Activated B cell treated with CpG ODN at 0.5 μM for 24 hours (primary cell): ENCODE measurements around the gene FAM162A. TPM values are rescaled to one million over a fixed set of nuclear protein-coding genes. Genes with fewer than 3 reads are reported as not detected.

ENCODE experiments used
- ATAC-seq: fragments of 200-7000 bp; cut with Tn5 transposase; one replicate; pipeline ENCODE4 v1.10.0; 2021; ENCODE audit warnings: low read depth, mild to moderate bottlenecking, moderate library complexity
- CTCF ChIA-PET: fragments of 350-600 bp; sonication (Branson Sonifier 250); formaldehyde crosslinking; loops from one replicate; lab custom pipeline; 2021; ENCODE audit warnings: antibody characterized with exemption; lab: Charles Lee
- POLR2A ChIA-PET: fragments of 350-600 bp; sonication (Branson Sonifier 250); formaldehyde crosslinking; loops from one replicate; lab custom pipeline; 2021; ENCODE audit warnings: antibody characterized with exemption; lab: Charles Lee
- DNase-seq: peaks from one replicate; pipeline ENCODE4 v3.0.0; 2022
- H3K27ac Mint-ChIP-seq: one replicate; pipeline ENCODE4 v1.8.0; 2020; ENCODE audit warnings: mixed read lengths
- H3K27me3 Mint-ChIP-seq: one replicate; pipeline ENCODE4 v1.8.0; 2021; ENCODE audit warnings: mixed read lengths
- H3K36me3 Mint-ChIP-seq: one replicate; pipeline ENCODE4 v1.8.0; 2021; ENCODE audit warnings: low read depth, mixed read lengths
- H3K4me1 Mint-ChIP-seq: one replicate; pipeline ENCODE4 v1.8.0; 2021; ENCODE audit warnings: mixed read lengths
- H3K4me3 Mint-ChIP-seq: one replicate; pipeline ENCODE4 v1.8.0; 2020; ENCODE audit warnings: mild to moderate bottlenecking, mixed read lengths
- H3K9me3 Mint-ChIP-seq: one replicate; pipeline ENCODE4 v1.8.0; 2020; ENCODE audit warnings: mixed read lengths
- intact Hi-C: fragments of 100-400 bp; cut with micrococcal nuclease; formaldehyde crosslinking; loops from one replicate; pipeline ENCODE4 v1.15.1; 2024
- total RNA-seq: library from RNA; stranded (reverse); gene quantifications from 2 replicates; pipeline ENCODE4 v1.2.3, GENCODE V29; 2022
- TF ChIP-seq, protein P1 (sequence below): fragments of 200-600 bp; IDR thresholded peaks from one replicate; pipeline ENCODE4 v1.8.0; 2022; ENCODE audit warnings: antibody characterized with exemption, mild to moderate bottlenecking

Gene FAM162A
- total RNA-seq, 1 donor from 2014 or later, result 28.5 TPM

DNA sequence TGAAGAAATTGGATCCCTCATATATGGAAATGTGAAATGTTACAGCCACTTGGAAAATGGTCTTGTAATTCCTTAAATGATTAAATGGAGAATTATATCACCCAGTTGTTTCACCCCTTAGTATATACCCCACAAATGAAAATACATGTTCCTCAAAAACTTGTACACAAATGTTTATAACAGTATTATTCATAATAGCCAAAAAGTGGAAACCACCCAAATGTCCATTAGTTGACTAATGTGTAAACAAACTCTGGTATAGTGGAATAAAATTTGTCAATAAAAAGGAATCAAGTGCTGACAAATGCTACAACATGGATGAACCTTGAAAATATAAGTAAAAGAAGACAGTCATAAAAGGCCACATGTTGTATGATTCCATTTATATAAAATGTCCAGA is 12.5 kb downstream of the FAM162A start:
- POLR2A ChIA-PET, result no interaction called here
- no peak for ATAC-seq
- H3K27me3 Mint-ChIP-seq, result no peaks in the 10 kb centered on the region
- TF ChIP-seq, protein P1, sequence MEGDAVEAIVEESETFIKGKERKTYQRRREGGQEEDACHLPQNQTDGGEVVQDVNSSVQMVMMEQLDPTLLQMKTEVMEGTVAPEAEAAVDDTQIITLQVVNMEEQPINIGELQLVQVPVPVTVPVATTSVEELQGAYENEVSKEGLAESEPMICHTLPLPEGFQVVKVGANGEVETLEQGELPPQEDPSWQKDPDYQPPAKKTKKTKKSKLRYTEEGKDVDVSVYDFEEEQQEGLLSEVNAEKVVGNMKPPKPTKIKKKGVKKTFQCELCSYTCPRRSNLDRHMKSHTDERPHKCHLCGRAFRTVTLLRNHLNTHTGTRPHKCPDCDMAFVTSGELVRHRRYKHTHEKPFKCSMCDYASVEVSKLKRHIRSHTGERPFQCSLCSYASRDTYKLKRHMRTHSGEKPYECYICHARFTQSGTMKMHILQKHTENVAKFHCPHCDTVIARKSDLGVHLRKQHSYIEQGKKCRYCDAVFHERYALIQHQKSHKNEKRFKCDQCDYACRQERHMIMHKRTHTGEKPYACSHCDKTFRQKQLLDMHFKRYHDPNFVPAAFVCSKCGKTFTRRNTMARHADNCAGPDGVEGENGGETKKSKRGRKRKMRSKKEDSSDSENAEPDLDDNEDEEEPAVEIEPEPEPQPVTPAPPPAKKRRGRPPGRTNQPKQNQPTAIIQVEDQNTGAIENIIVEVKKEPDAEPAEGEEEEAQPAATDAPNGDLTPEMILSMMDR, result no peak
- H3K4me1 Mint-ChIP-seq, result peaks cover 5% of the 10 kb centered on the region
- H3K9me3 Mint-ChIP-seq, result no peaks in the 10 kb centered on the region
- CTCF ChIA-PET, result no interaction called here
- peaks cover 4% of the 10 kb centered on the region for H3K36me3 Mint-ChIP-seq
- intact Hi-C loops, result no loop called here
- no peak overlapping the region for H3K27ac Mint-ChIP-seq
- no peak for DNase-seq
- H3K4me3 Mint-ChIP-seq, result no peak overlapping the region

DNA sequence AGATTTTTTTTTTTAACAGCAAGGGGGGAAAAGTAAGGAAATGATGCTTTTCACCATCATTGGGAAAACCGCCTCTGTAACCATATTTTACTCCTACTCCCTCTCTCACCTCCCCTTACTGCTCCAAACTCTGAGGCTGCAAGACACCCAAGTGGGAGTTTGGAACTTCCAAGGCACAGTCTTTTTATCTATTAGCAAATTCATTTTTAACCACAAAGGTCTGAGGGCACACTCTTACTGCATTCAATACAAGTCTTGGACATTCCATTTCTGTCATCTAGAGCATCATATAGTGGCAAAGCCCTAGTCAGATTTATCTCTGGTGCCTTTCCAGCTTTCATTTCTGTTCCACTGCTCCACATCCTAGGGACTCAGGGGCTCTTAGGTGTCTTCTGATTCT is 13.2 kb downstream of the FAM162A start:
- ATAC-seq, result no peak
- peaks cover 4% of the 10 kb centered on the region for H3K36me3 Mint-ChIP-seq
- H3K9me3 Mint-ChIP-seq, result no peaks in the 10 kb centered on the region
- CTCF ChIA-PET, result no interaction called here
- DNase-seq, result no peak
- POLR2A ChIA-PET, result no interaction called here
- no peak overlapping the region for H3K27ac Mint-ChIP-seq
- TF ChIP-seq, protein P1, result no peak
- intact Hi-C loops, result no loop called here
- H3K4me1 Mint-ChIP-seq, result peaks cover 5% of the 10 kb centered on the region
- no peak overlapping the region for H3K4me3 Mint-ChIP-seq
- no peaks in the 10 kb centered on the region for H3K27me3 Mint-ChIP-seq

DNA sequence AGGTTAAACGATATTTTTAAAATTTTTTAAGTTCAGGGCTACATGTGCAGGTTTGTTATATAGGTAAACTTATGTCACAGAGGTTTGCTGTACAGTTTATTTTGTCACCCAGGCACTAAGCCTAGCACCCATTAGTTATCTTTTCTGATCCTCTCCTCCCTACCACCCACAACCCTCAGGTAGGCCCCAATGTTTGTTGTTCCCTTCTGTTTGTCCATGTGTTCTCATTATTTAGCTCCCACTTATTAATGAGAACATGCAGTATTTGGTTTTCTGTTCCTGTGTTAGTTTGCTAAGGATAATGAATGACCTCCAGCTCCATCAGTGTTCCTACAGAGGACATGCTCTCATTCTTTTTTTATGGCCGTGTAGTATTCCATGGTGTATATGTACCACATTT is 14.9 kb downstream of the FAM162A start:
- CTCF ChIA-PET, result no interaction called here
- Mint-ChIP-seq H3K27ac (no peak overlapping the region), H3K27me3 (no peaks in the 10 kb centered on the region), H3K4me3 (no peak overlapping the region), H3K36me3 (peaks cover 18% of the 10 kb centered on the region), H3K9me3 (no peaks in the 10 kb centered on the region), H3K4me1 (peaks cover 2% of the 10 kb centered on the region)
- DNase-seq (no peak), ATAC-seq (no peak)
- intact Hi-C loops, result no loop called here
- POLR2A ChIA-PET, result no interaction called here
- TF ChIP-seq, protein P1, result no peak

DNA sequence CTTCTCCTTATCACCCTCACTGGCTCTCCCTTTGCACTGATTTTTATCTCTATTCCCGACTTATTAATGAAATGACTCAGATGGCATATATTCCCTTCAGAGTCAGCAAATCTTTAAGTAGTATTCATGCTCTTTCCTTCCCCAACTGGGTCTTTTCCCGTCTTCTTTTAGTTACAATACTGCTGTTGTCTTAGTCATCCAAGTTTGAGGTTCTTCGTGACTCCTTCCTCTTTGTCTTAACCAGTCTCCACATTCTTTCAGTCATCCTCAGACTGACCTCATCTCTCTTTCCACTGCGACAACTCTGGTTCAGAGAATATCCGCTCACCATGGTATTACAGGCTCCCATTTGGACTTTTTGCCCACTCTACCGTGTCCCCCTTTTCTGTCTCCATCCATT is 19.5 kb downstream of the FAM162A start:
- TF ChIP-seq, protein P1, result no peak
- H3K36me3 Mint-ChIP-seq, result peaks cover 54% of the 10 kb centered on the region
- H3K4me1 Mint-ChIP-seq, result peaks cover 5% of the 10 kb centered on the region
- intact Hi-C loops, result no loop called here
- no peak for DNase-seq
- H3K9me3 Mint-ChIP-seq, result no peaks in the 10 kb centered on the region
- no peak for ATAC-seq
- ChIA-PET CTCF (no interaction called here), POLR2A (no interaction called here)
- no peak overlapping the region for H3K27ac Mint-ChIP-seq
- H3K27me3 Mint-ChIP-seq, result no peaks in the 10 kb centered on the region
- no peak overlapping the region for H3K4me3 Mint-ChIP-seq

DNA sequence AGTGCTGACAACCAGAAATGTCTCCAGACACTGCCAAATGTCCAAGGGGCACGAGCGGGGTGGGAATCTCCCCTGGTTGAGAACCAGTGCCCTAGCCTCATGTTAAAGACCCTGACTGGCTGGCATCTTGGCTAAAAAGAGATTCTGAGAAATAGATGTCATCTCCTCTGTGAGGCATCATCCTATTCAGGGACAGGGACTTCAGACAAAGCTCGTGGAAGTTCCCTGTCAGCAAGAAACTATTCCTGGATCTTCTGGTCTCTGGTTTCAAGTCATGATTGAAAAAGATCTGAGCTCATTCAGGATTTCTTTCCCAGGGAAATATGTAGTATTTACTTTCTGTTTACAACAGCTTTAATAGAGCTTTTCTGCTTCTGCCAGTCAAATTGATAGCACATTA is 21.0 kb downstream of the FAM162A start:
- TF ChIP-seq, protein P1, result no peak
- Mint-ChIP-seq H3K9me3 (no peaks in the 10 kb centered on the region), H3K36me3 (peaks cover 66% of the 10 kb centered on the region), H3K27me3 (no peaks in the 10 kb centered on the region), H3K4me3 (no peak overlapping the region), H3K4me1 (peaks cover 20% of the 10 kb centered on the region), H3K27ac (no peak overlapping the region)
- DNase-seq (no peak), ATAC-seq (no peak)
- POLR2A ChIA-PET, result interaction anchor here (1.0 to 1.1 kb wide), 2 partner anchors 11 to 16 kb away, joined by 3 to 4 read pairs; partner anchors contain the start of gene WDR5B
- CTCF ChIA-PET, result interaction anchor here (1.0 to 1.4 kb wide), 2 partner anchors 11 to 12 kb away, joined by 3 to 4 read pairs; no protein-coding TSS in a partner anchor
- intact Hi-C loops, result no loop called here
